IMR-90 (cell line): ENCODE results near the gene NT5DC3. TPM values are rescaled to one million over a fixed set of nuclear protein-coding genes. Genes with fewer than 3 reads are reported as not detected.

Source experiments
- ATAC-seq: fragments of 200-7000 bp; cut with Tn5 transposase; 2 replicates; pipeline ENCODE4 v1.9.1; 2020; ENCODE audit warnings: low read depth, mild to moderate bottlenecking, moderate library complexity
- BruUV-seq: library from RNA; stranded (reverse); fragments of 400-500 nt; replicated peaks from 2 replicates; lab custom pipeline; 2021; lab: Mats Ljungman, UMichigan
- CTCF ChIA-PET: fragments of 300-600 bp; formaldehyde crosslinking; extraction: SDS; loops from one replicate; lab custom pipeline; 2021; ENCODE audit warnings: antibody characterized with exemption; lab: Yijun Ruan, JAX
- POLR2A ChIA-PET: fragments of 300-600 bp; sonication (Branson Sonifier 250); formaldehyde crosslinking; loops from one replicate; lab custom pipeline; 2022; ENCODE audit warnings: antibody characterized with exemption; ENCODE audit not compliant: unreplicated experiment; lab: Charles Lee
- DNase-seq: peaks from one replicate; pipeline ENCODE4 v3.0.0; 2013
- H2AFZ ChIP-seq: replicated peaks from 2 replicates; pipeline ENCODE3; 2013; ENCODE audit warnings: low read length, mild to moderate bottlenecking; ENCODE audit not compliant: poor library complexity
- H2AK5ac ChIP-seq: 2 replicates; pipeline ENCODE4 v1.6.1; 2013; ENCODE audit warnings: low read depth, low read length, inconsistent platforms
- H2AK9ac ChIP-seq: replicated peaks from 2 replicates; pipeline ENCODE3; 2013; ENCODE audit warnings: mild to moderate bottlenecking, low read depth, low read length, moderate library complexity; ENCODE audit not compliant: poor library complexity
- H2BK120ac ChIP-seq: 2 replicates; pipeline ENCODE4 v1.6.1; 2013; ENCODE audit warnings: low read depth, low read length, inconsistent platforms
- H2BK15ac ChIP-seq: 3 replicates; pipeline ENCODE4 v1.6.1; 2013; ENCODE audit warnings: low read depth, low read length, inconsistent platforms
- H2BK20ac ChIP-seq: 2 replicates; pipeline ENCODE4 v1.6.1; 2013; ENCODE audit warnings: low read depth, mild to moderate bottlenecking, inconsistent platforms, low read length, moderate library complexity
- H2BK5ac ChIP-seq: 2 replicates; pipeline ENCODE4 v1.6.1; 2013; ENCODE audit warnings: mild to moderate bottlenecking, low read depth, low read length, inconsistent platforms; ENCODE audit not compliant: poor library complexity, severe bottlenecking
- H3K14ac ChIP-seq: replicated peaks from 2 replicates; pipeline ENCODE4 v1.6.1; 2013; ENCODE audit warnings: low read depth, low read length, inconsistent platforms
- H3K18ac ChIP-seq: 2 replicates; pipeline ENCODE4 v1.6.1; 2013; ENCODE audit warnings: low read depth, low read length, control low read depth
- H3K23ac ChIP-seq: 2 replicates; pipeline ENCODE4 v1.6.1; 2013; ENCODE audit warnings: low read depth, low read length, inconsistent platforms
- H3K27ac ChIP-seq: 2 replicates; pipeline ENCODE4 v1.5.1; 2013; ENCODE audit warnings: mild to moderate bottlenecking, control low read depth, low read length; ENCODE audit not compliant: insufficient read depth
- H3K27me3 ChIP-seq: 2 replicates; pipeline ENCODE4 v1.6.1; 2013; ENCODE audit warnings: low read length; ENCODE audit not compliant: control insufficient read depth, insufficient read depth
- H3K36me3 ChIP-seq: 2 replicates; pipeline ENCODE4 v1.6.1; 2013; ENCODE audit warnings: low read length, mixed read lengths; ENCODE audit not compliant: control insufficient read depth, insufficient read depth
- H3K4ac ChIP-seq: 2 replicates; pipeline ENCODE4 v1.6.1; 2013; ENCODE audit warnings: low read depth, low read length, inconsistent platforms
- H3K4me1 ChIP-seq: 2 replicates; pipeline ENCODE4 v1.6.1; 2013; ENCODE audit warnings: low read length, mixed read lengths; ENCODE audit not compliant: control insufficient read depth, insufficient read depth
- H3K4me2 ChIP-seq: 2 replicates; pipeline ENCODE4 v1.6.1; 2013; ENCODE audit warnings: low read depth, mild to moderate bottlenecking, control low read depth, low read length, moderate library complexity
- H3K4me3 ChIP-seq: 2 replicates; pipeline ENCODE4 v1.5.1; 2013; ENCODE audit warnings: low read depth, mild to moderate bottlenecking, control low read depth, low read length, moderate library complexity; ENCODE audit not compliant: insufficient read depth
- H3K56ac ChIP-seq: 2 replicates; pipeline ENCODE4 v1.6.1; 2013; ENCODE audit warnings: low read length, inconsistent platforms; ENCODE audit not compliant: insufficient read depth; ENCODE audit errors: extremely low read depth
- H3K79me1 ChIP-seq, 2 experiments: 2 replicates each; pipeline ENCODE4 v1.6.1; 2013; ENCODE audit warnings: low read length in 2 of 2, inconsistent platforms in 1 of 2, low read depth in 1 of 2
- H3K9ac ChIP-seq: 2 replicates; pipeline ENCODE4 v1.6.1; 2013; ENCODE audit warnings: low read depth, low read length, control low read depth
- H3K9me1 ChIP-seq: 2 replicates; pipeline ENCODE4 v1.6.1; 2013; ENCODE audit warnings: low read length, inconsistent platforms; ENCODE audit not compliant: insufficient read depth
- H3K9me3 ChIP-seq: 2 replicates; pipeline ENCODE4 v1.6.1; 2013; ENCODE audit warnings: low read length; ENCODE audit not compliant: control insufficient read depth, insufficient read depth
- H4K20me1 ChIP-seq: 2 replicates; pipeline ENCODE4 v1.6.1; 2013; ENCODE audit warnings: low read length, inconsistent platforms; ENCODE audit not compliant: insufficient read depth
- H4K5ac ChIP-seq: 2 replicates; pipeline ENCODE4 v1.6.1; 2013; ENCODE audit warnings: mild to moderate bottlenecking, low read depth, low read length, control low read depth
- H4K8ac ChIP-seq, 2 experiments: 2 replicates each; pipeline ENCODE4 v1.6.1; 2013; ENCODE audit warnings: low read depth in 2 of 2, low read length in 2 of 2, control low read depth in 1 of 2, inconsistent platforms in 1 of 2
- H4K91ac ChIP-seq: 2 replicates; pipeline ENCODE4 v1.6.1; 2013; ENCODE audit warnings: low read depth, low read length, inconsistent platforms; ENCODE audit not compliant: insufficient read depth
- BHLHE40 ChIP-seq: fragments of 150-350 bp; IDR thresholded peaks from 2 replicates; pipeline ENCODE4 v1.6.1; 2016; ENCODE audit warnings: mild to moderate bottlenecking, low read depth, low read length
- CHD1 ChIP-seq: IDR thresholded peaks from 2 replicates; pipeline ENCODE4 v1.6.1; 2012; ENCODE audit warnings: low read depth, low read length, improper control_type of control experiment
- CTCF ChIP-seq: conservative IDR thresholded peaks from 2 replicates; pipeline ENCODE4 v1.5.1; 2012; ENCODE audit warnings: mild to moderate bottlenecking, low read depth, low read length, improper control_type of control experiment
- ELK1 ChIP-seq: fragments of 150-350 bp; IDR thresholded peaks from 2 replicates; pipeline ENCODE4 v1.6.1; 2016; ENCODE audit warnings: low read depth, mild to moderate bottlenecking, low read length, moderate library complexity, borderline replicate concordance
- FOS ChIP-seq: fragments of 150-350 bp; IDR thresholded peaks from 2 replicates; pipeline ENCODE4 v1.6.1; 2016; ENCODE audit warnings: low read depth, low read length
- MAFK ChIP-seq: IDR thresholded peaks from 2 replicates; pipeline ENCODE4 v1.6.1; 2012; ENCODE audit warnings: low read depth, low read length, improper control_type of control experiment
- MAZ ChIP-seq: IDR thresholded peaks from 2 replicates; pipeline ENCODE4 v1.6.1; 2012; ENCODE audit warnings: low read depth, mild to moderate bottlenecking, low read length, improper control_type of control experiment, moderate library complexity, borderline replicate concordance
- MXI1 ChIP-seq: IDR thresholded peaks from 2 replicates; pipeline ENCODE4 v1.6.1; 2012; ENCODE audit warnings: low read depth, mild to moderate bottlenecking, low read length, moderate library complexity, borderline replicate concordance
- NFE2L2 ChIP-seq: fragments of 150-350 bp; IDR thresholded peaks from 2 replicates; pipeline ENCODE4 v1.6.1; 2016; ENCODE audit warnings: low read depth, mild to moderate bottlenecking, low read length
- POLR2A ChIP-seq: IDR thresholded peaks from 2 replicates; pipeline ENCODE4 v1.6.1; 2012; ENCODE audit warnings: mild to moderate bottlenecking, low read depth, low read length
- RAD21 ChIP-seq: IDR thresholded peaks from 2 replicates; pipeline ENCODE4 v1.6.1; 2012; ENCODE audit warnings: low read length, improper control_type of control experiment
- RCOR1 ChIP-seq: IDR thresholded peaks from 2 replicates; pipeline ENCODE4 v1.6.1; 2012; ENCODE audit warnings: mild to moderate bottlenecking, low read length, improper control_type of control experiment; ENCODE audit not compliant: insufficient replicate concordance
- RFX5 ChIP-seq: IDR thresholded peaks from 2 replicates; pipeline ENCODE4 v1.8.0; 2012; ENCODE audit warnings: low read depth, mild to moderate bottlenecking, low read length, moderate library complexity
- SMC3 ChIP-seq: fragments of 150-350 bp; IDR thresholded peaks from 2 replicates; pipeline ENCODE4 v1.6.1; 2016; ENCODE audit warnings: low read depth, mild to moderate bottlenecking, antibody characterized with exemption, low read length, moderate library complexity
- USF2 ChIP-seq: fragments of 150-350 bp; IDR thresholded peaks from 2 replicates; pipeline ENCODE4 v1.6.1; 2017; ENCODE audit warnings: mild to moderate bottlenecking, antibody characterized with exemption, low read length, low read depth
- WGBS, 2 experiments: methylation state at CpG; one replicate each; pipeline versions ENCODE4 v1.1.5 to v1.1.7; 2013; ENCODE audit warnings: missing lambda C conversion rate in 2 of 2; ENCODE audit not compliant: insufficient read length in 1 of 2; ENCODE audit errors: extremely low coverage in 2 of 2; 5-methylcytosine and 5-hydroxymethylcytosine counted together
- dilution Hi-C: fragments of 300-500 bp; cut with HindIII; formaldehyde crosslinking; loops from one replicate; pipeline ENCODE4 v1.14.3; 2018; ENCODE audit warnings: low sequenced_read_pairs; ENCODE audit not compliant: unreplicated experiment
- in situ Hi-C: fragments of 300-500 bp; cut with MboI; formaldehyde crosslinking; loops from 3 replicates; pipeline ENCODE4 v1.14.3; 2019; ENCODE audit warnings: low sequenced_read_pairs, inconsistent platforms, mixed read lengths
- intact Hi-C: fragments of 100-400 bp; cut with micrococcal nuclease; formaldehyde crosslinking; loops from 2 replicates; pipeline ENCODE4 v1.10.0; 2022
- polyA plus RNA-seq, 3 experiments: library from polyadenylated mRNA; depleted of rRNA; stranded (reverse); fragments of >200 nt; gene quantifications; 2 replicates each; pipeline ENCODE4 v1.2.3, GENCODE V29; 2012; ENCODE audit warnings: low replicate concordance in 1 of 3
- total RNA-seq: library from RNA; depleted of rRNA; stranded (reverse); fragments of >200 nt; gene quantifications from 2 replicates; pipeline ENCODE4 v1.2.3, GENCODE V29; 2012

The NT5DC3 gene
- total and polyA plus RNA-seq, 2 of the 4 experiments (the other 2 are of a cell fraction): 7.3 to 17.6 TPM

- H3K79me1 ChIP-seq: no peaks in the 10 kb centered on the region
- no peak for ATAC-seq
Observed at GRCh38 chr12:103887738-103888137, 46.7 kb upstream of the NT5DC3 start.

More at GRCh38 chr12:103887738-103888137, 46.7 kb upstream of the NT5DC3 start:
- Histone ChIP-seq H4K5ac (no peak overlapping the region), H3K4me1 (no peaks in the 10 kb centered on the region), H2BK120ac (no peak overlapping the region), H2AK5ac (no peak overlapping the region), H3K36me3 (no peaks in the 10 kb centered on the region), H3K23ac (no peak overlapping the region), H3K27ac (no peak overlapping the region), H3K27me3 (no peaks in the 10 kb centered on the region), H4K91ac (no peak overlapping the region), H3K4me3 (no peak overlapping the region), H3K9me3 (no peaks in the 10 kb centered on the region), H3K4ac (no peak overlapping the region), H2AFZ (no peak overlapping the region), H3K18ac (no peak overlapping the region), H3K14ac (no peak overlapping the region), H2BK5ac (no peak overlapping the region), H2BK15ac (no peak overlapping the region), H2BK20ac (no peak overlapping the region), H3K9me1 (no peaks in the 10 kb centered on the region), H3K4me2 (no peak overlapping the region), H2AK9ac (no peak overlapping the region), H4K8ac (no peak overlapping the region), H4K20me1 (no peaks in the 10 kb centered on the region), H3K56ac (no peak overlapping the region), H3K9ac (no peak overlapping the region)
- WGBS, 2 experiments: no CpG with 5 or more reads among the region's 1 CpG
- TF ChIP-seq MAFK (no peak), CTCF (no peak), NFE2L2 (no peak), POLR2A (no peak), ELK1 (no peak), RAD21 (no peak), FOS (no peak), CHD1 (no peak), BHLHE40 (no peak), USF2 (no peak), MAZ (no peak), MXI1 (no peak), SMC3 (no peak), RCOR1 (no peak), RFX5 (no peak)
- ChIA-PET POLR2A (no interaction called here), CTCF (interaction anchor here (0.6 to 1.0 kb wide), 2 partner anchors 164 to 298 kb away, joined by 3 read pairs; no protein-coding TSS in a partner anchor)
- in situ Hi-C loops (loop anchor here (10.0 kb wide), 1 partner anchor 217 kb away; no protein-coding TSS in a partner anchor), dilution Hi-C loops (no loop called here), intact Hi-C loops (loop anchor here (10.0 kb wide), 1 partner anchor 497 kb away; no protein-coding TSS in a partner anchor)
- BruUV-seq: no TSS peak
- DNase-seq: peak; percentile 22
